Measurements from ENCODE around the gene P2RX7. TPM values are rescaled to one million over a fixed set of nuclear protein-coding genes. Genes with fewer than 3 reads are reported as not detected.
A peak's percentile ranks its signal among the peaks of the same experiment; 100 is the strongest.
"Not testable (repeated sequence)": the region's sequence is repeated elsewhere in the genome, so short reads cannot be mapped to it uniquely, and the experiment has no call there.

P2RX7 gene
- polyA plus RNA-seq, 5 donors, result 1.5 to 2.4 (median 1.6) TPM

- DNase-seq, result no peak
These were observed 70.0 kb downstream of the P2RX7 start for GRCh38 chr12:121202407-121203355.

GRCh38 chr12:121203482-121203881 is 70.8 kb downstream of the P2RX7 start:
- no peak for DNase-seq

DNA sequence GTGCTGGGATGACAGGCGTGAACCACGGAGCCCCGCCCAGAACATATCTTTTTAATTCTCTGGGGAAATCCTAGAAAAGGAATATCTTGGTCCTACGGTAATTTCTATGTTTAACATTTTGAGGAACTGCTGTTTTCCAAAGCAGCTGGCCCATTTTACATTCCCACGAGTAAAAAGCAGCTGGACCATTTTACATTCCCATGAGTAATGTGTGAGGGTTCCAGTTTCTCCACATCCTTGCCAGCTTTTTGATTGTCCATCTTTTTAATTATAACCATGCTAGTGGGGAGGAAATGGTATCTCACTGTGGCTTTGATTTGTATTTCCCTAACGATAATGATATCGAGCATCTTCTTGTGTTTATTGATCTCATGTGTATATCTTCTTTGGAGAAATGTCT is 72.8 kb downstream of the P2RX7 start:
- DNase-seq, result no peak

GRCh38 chr12:121208571-121208970 is 75.9 kb downstream of the P2RX7 start:
- DNase-seq, result not testable (repeated sequence)

- no peak for DNase-seq
These were observed 76.5 kb downstream of the P2RX7 start for GRCh38 chr12:121209221-121209620.

DNA sequence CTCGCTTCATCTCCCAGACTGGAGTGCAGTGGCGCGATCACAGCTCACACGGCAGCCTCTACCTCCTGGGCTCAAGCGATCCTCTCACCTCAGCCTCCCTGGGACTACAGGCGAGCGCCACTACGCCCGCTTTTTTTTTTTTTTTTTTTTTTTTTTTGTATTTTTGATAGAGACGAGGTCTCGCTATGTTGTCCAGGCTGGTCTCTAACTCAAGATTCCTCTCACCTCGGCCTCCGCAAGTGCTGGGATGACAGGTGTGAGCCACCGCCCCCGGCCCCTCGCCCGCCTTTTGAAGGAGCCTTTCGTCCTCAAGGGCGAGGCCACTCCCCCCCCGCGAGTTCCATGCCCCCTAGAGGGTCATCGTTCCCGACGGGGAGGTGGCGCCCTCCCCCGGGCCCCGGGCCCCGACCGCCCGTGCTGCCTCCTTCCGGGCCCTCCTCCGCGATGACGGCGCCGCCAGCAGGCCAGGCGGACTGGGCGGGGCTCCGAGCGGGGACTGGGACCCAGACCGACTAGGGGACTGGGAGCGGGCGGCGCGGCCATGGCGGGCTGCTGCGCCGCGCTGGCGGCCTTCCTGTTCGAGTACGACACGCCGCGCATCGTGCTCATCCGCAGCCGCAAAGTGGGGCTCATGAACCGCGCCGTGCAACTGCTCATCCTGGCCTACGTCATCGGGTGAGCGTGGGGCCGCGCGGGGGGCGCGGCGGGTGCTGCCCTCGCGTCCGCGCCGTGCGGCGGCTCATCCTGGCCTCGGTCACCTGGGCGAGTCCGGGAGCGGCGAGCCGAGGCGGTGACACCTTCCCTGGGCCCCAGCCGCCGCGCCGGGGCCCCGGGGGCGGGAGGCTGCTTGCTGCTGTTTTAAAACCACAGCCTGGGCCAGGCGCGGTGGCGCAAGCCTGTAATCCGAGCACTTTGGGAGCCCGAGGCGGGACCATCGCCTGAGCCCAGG is 77.2 kb downstream of the P2RX7 start, which contains the start of gene P2RX4:
Gene P2RX4 (plus strand): TSS at position 506 of the 949 bp plus-strand sequence. CDS start 36 bp downstream, at position 542.
- DNase-seq, result peak; percentile 79 to 82

- no peak for DNase-seq
These were observed 80.2 kb downstream of the P2RX7 start for GRCh38 chr12:121212875-121213274.

- DNase-seq, result no peak
These were observed 81.6 kb downstream of the P2RX7 start for GRCh38 chr12:121214166-121214777.

GRCh38 chr12:121214855-121215745 is 82.4 kb downstream of the P2RX7 start:
- peak in 1 of 2 donors; percentile 46 for DNase-seq

GRCh38 chr12:121216102-121216501 is 83.4 kb downstream of the P2RX7 start:
- DNase-seq, result no peak

DNA sequence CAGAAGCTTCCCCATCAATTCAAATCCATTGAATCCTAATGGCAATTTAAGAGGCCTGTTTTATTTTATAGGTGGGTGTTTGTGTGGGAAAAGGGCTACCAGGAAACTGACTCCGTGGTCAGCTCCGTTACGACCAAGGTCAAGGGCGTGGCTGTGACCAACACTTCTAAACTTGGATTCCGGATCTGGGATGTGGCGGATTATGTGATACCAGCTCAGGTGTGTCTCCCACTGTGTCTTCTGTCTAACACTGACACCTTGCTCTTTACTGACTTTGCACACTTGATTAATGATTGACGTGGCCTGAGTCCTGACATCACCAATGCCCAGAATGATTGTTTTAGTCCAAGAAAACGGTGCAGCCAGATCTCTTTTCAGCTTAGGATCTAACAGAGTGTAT is 84.4 kb downstream of the P2RX7 start:
- DNase-seq, result no peak

DNA sequence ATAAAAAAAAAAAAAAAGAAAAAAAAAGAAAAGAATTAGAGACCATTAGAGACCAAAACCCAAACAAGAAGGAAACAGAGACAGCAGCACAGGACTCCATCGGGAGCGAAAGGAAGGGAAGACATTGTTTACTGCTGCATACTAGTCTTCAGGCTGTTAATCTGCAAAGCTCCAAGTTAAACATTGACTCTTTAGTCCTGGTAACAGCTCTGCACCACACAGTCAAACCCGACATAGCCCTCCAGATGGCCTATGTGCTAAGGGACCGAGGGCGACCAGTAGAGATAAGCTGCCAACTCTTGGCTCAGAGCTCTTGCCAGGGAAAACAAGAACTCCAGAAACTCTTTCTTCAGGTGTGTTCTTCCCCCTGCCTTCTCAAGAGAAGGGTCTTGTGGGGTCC is 85.1 kb downstream of the P2RX7 start:
- DNase-seq, result no peak

DNA sequence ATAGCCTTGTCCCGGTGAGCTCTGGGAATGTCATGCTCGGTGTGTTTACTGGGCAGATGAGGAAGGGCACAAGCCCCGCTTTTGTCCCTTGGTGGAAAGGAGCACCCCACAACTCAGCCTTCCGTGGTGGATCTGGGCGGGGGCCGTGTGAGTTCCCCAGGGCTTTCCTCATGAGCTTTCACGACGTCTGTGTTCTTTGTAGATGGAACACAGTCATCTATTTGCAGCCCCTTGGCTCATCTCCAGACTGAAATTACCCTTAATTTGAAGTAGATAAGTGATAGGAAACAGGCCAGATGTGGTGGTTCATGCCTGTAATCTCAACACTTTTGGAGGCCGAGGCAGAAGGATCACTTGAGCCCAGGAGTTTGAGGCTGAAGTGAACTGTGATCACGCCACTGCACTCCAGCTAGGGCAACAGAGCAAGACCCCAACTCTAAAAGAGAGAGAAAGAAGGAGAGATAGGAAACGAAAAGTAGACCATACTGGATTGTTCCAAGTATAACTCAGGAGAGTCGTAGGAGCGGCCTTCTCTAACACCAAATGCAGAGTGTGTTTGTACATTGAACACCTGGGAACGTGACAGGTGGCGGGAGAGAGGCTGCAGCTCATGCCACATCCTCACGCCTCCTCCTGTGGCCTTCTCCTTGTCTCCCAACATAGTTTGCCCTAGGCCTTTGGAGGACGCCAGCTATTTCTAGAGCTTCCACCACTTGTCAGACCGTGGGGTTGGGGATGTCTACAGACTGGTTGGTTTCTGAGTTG is 86.1 kb downstream of the P2RX7 start:
- DNase-seq, result no peak

GRCh38 chr12:121219353-121219986 is 86.8 kb downstream of the P2RX7 start:
- no peak for DNase-seq

DNA sequence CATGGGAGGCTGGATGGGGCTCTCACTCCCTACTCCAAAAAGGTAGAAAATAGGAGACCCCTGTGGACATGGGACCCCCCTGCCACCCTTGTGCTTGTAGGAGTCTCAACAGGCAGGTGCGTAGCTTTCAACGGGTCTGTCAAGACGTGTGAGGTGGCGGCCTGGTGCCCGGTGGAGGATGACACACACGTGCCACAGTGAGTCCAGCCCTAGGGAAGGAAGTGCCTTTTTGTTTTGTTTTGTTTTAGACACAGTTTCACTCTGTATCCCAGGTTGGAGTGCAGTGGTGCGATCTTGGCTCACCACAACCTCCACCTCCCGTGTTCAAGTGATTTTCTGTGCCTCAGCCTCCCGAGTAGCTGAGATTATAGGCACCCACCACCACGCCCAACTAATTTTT is 90.2 kb downstream of the P2RX7 start:
- no peak for DNase-seq

DNA sequence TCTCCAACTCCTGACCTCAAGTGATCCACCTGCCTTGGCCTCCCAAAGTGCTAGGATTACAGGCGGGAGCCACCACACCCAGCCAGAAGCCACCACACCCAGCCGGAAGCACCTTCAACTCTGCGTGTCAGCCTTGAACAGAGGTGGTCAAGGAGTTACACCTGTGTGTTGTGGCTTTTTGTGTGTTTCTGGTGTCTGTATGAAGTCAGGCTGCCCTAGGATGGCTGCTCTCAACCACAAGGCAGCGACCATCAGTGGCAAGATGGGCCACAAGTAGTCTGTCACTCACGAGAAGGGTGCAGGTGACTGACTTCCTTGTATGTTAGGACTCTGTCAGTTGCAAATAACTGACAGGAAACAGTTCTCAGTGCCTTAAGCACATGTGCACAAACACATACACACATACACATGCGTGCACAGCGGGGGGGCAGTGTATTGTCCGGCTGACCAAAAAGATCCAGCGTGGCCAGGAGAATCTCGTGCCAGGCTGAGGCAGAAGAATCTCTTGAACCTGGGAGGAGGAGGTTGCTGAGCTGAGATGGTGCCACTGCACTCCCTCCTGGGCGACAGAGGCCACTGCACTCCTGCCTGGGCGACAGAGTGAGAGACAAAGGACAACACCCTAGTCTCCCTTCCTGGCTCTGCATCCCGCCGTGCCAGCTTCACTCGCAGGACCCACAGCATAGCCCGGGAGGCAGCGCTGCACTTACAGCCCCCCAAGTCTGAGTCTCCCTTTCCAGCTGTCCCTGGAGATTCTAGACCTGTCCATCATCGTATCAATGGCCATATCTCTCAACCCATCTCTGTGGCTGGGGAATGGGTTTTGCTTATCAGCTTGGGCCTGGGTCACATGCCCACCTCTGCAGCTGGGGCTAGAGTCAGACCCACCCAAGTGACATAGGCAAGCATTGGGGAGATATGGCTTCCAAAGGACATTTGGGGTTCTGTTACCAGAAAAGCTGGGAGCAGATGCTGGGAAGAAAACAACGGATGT is 90.9 kb downstream of the P2RX7 start:
- no peak for DNase-seq

GRCh38 chr12:121224591-121224990 is 91.9 kb downstream of the P2RX7 start:
- DNase-seq, result no peak

GRCh38 chr12:121226399-121226798 is 93.7 kb downstream of the P2RX7 start:
- DNase-seq, result no peak
